Mucosa of gallbladder (tissue), 1 donor: ENCODE results near the gene AEBP1. TPM values are rescaled to one million over a fixed set of nuclear protein-coding genes. Genes with fewer than 3 reads are reported as not detected.
"Not testable (repeated sequence)": the region's sequence is repeated elsewhere in the genome, so short reads cannot be mapped to it uniquely, and the experiment has no call there.

Experiments
- DNase-seq: peaks from one replicate; pipeline ENCODE4 v3.0.0-alpha.2; 2020; ENCODE audit warnings: low spot score
- total RNA-seq: library from RNA; stranded (reverse); gene quantifications from one replicate; pipeline ENCODE4 v1.2.1, GENCODE V29; 2021
- donor health status: DM: no; HTN: no; CAD: no.

Gene AEBP1
- total RNA-seq, 1 donor from 2014 or later, result 107 TPM

DNA sequence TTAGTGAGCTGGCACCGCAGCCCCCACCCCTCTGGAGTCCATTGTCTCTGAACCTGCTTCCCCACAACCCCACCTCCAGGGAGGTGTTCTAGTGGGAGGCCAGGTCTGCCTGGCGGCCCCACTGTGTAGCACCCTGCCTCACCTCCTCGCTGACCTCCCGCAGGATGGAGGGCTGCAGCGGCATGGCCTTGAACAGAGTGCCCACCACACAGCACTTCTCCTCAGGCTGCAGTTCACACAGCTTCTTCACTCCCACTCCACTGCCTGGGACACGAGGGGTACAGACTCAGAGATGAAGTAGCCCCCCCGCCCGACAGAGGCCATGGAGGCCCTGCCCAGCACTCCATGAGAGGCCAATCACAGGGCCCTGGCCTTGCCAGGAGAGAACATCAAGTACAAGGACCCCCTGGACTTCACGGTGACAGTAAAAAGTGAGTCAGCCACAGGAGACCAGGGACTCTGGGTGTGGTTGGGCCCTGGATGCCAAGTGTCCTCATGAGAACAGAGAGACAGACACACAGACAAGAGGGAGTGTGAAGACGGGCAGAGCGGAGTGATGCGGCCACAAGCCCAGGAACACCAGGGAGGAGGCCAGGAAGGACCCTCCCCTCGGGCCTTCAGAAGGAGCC, 13.8 kb downstream of the AEBP1 start:
- no peak for DNase-seq

DNA sequence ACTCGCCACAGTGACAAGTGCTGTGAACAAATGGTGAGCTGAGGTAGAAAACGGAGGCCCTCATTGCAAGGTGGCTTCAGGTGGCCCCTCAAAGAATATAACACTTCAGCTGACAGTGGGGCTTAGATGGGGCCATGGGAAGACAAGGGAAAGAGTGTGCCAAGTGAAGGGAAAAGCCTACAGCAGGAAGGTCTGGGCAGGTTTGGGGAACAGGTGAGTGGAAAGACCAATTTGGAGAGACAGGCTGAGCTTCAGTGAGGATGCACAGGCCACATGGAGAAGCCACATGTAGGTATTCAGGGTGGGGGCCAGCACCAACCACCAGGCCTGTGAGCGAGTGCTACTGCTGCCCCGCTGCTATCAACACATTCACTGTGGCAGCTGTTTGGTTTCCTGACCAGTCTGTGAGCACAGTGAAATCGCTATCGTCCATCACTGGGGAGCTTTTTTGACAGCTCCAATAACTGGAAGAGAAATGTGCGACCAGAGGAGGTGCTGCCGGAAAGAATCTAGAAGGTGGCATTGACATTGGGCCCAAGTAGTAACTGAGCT, 15.8 kb downstream of the AEBP1 start:
- no peak for DNase-seq

GRCh38 chr7:44120395-44120794, 16.2 kb downstream of the AEBP1 start:
- DNase-seq, result no peak

DNA sequence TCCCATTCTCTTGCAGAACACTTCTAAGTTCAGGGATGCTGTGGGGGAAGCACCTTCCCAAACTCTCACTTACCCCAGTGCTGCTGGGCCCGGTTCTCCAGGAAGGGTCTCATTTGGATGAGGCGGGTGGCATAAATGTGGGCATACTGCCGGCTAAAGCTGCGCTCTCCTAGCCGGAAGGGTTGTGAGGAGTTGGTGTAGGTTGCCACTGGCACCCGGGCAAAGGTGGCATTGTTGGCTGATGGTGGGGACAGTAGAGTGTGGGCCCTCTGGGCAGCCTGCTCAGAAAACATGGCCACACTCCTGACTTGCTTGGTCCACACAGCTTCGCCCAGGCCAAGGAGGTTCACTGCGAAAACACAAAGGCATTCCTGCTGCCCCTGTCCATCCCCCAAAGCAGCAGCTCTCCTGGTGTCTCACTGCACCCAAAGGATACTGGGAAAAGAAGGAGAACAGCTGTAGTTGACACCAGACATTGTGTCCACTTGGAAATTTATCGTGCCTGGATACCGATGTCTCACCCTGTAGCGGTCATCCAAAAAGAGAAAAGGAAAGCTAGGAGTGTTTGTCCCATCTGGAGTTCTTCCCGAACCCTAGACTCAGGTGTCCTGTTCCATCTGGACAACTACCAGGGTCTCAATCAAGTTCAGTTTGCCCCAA, 17.7 kb downstream of the AEBP1 start:
- DNase-seq, result no peak

DNA sequence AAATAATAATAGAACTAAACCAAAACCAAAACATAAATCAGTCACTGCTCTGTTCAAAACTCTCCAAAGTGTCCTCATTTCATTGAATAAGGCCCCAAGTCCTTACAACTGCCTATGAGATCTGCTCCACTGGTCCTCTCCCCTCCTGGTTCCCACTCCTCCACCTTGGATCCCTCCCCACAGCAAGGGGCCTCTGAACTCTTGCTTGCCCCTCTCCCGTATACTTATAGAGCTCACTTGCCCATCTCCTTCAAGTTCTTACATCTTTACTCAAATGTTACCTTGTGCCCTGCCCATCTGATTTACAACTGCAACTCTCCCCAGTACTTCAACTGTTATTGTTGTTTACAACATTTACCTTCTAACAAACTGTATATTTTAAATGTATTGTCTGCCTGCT, 18.4 kb downstream of the AEBP1 start:
- DNase-seq, result no peak

DNA sequence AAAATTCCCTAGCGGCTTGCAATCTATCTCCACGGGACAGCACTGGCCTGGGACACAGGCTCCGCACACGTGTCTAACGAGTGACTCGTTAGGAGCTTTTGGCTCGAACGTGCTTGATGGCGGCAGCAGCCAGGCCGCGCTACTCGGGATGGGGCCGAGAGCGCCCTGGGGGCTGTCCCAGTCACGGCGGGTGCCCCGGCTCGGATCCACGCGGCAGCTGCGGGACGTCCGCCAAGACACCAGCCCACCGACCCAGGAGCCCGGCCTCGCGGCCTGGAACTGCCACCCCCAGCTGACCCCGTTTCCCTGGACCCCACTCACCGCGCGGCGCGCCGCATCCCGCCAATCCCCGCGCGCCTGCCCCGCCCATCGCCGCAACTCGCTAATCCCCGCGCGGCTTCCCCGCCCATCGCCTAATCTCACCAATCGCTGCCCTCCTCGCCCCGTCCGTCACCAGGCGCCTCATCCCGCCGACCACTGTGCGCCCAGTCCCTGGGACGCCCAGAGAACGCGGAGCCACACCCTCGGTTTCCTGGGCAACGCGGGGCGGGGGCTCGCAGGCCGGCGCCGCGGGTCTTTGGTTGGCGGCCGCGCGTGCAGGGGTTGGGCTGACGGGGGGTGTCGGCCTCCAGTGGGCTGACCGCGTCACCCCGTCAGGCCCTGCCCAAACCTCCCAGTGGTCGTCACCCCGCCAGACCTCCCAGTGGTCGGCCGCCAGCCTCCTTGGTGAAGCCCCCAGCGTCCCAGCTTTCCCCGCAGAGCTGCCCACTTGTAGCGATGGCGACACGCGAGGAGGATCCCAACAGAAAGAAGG, 19.3 kb downstream of the AEBP1 start, which contains the start of gene POLD2:
Gene POLD2, minus strand, starts transcription at position 359 of the 814 bp plus-strand sequence. CDS start 1,495 bp downstream, outside the sequence.
- peak; percentile 97 for DNase-seq

DNA sequence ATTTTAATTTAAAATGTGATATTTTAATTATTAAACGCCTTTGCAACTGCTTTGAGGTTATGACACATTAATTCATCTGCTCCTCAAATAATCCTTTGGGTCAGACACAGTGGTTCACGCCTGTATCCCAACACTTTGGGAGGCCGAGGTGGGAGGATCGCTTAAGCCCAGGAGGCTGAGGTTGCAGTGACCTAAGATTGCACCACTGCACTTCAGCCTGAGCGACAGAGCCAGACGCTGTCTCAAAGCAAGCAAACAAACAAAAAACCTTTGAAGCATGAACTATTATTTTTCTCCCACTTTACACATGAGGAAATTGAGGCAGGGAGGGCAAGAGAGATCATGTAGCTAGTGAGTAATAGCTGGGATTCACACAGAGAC, 20.7 kb downstream of the AEBP1 start:
- DNase-seq, result no peak

- DNase-seq, result not testable (repeated sequence)
Observed at GRCh38 chr7:44126574-44126973, 22.4 kb downstream of the AEBP1 start.

DNA sequence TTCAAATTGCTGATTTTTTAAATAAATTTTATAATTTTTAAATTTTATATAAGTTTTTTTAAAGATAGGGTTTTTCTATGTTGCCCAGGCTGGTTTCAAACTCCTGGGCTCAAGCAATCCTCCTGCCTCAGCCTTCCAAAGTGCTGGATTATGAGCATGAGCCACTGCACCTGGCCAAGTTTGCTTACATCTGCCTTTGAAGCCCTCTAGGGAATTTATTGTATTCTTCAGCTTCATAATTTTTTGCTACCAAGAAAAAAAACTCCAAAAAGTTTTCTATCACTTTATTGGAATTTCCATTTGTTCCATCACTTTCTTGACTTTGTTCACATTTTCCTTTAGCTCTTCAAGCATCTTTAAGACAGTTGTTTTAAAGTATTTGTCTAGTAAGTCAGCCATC, 23.0 kb downstream of the AEBP1 start:
- DNase-seq, result no peak

DNA sequence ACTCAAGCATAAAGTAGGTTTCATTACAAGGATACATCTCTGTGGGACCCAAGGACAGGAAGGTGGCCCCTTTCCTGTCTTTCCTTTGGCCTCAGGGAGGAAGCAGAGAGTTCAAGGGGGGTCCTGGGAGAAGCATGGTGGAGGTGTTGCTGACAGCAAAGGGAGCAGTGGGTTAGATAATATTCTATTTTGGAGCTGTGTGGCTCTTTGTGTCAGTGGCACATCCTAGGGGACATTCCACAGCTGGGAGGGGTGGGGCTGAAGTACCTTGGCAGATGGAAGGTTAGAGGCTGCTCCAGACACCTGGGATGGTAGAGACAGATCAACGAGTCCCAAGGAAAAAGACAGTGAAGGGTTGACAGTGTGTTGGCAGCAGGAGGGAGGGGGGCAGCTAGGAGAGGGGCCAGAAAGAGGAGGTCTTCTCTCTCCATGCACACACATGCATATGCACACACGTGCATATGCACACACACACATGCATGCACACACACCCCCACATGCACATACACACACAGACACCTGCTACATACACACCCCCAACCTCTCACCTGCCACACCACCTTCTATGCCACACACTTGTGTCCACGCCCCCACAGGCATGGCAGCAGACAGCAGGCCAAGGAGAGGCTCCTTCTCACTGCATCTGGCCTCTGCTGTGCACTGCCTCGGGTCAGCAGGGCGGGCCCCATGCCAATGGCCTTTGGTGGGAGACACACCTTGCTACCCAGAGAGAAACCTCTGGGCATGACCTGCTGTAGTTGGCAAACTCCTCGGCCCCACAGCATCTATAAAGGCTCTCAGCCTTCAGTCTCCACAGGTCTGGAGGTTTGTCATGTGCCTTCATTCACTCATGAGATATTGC, 24.8 kb downstream of the AEBP1 start:
- DNase-seq, result no peak

DNA sequence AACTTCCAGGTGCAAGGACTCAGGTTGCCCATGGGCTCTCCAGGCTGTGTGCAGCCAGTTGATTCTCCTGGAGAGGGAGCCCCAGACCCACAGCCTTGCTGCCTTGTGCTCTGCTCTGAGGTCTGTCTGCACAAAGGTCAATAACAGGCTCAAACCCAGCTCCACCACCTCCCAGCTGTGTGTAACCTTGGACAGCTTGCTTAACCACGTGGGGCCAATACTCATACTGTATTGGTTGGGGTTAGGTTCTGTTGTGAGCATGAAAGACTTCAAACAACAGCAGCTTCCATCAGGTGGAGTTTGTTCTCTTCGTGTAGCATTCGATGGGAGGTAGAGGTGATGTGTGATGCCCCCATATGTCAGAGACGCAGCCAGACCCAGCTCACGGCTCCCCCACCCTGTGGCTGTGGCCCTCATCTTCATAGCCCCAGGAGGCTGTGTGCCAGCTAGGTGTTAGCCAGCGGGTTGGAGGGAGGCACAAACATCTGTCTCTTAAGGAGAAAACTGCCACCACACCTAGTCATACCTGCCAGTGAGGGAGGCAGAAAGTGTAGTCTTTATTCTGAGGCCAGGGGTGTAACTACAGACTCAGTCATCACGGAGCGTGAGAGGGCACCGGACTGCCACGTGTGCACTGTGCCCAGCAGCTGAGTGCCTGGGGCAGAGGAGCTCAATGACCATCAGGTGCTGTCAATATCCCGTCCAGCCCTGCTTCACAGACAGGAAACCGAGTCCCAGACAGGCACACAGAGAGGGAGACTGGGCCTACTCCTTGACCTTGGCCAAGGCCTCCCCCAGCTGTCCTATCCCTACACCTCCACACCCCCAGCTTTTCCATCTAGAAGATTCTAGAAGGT, 27.3 kb downstream of the AEBP1 start:
- no peak for DNase-seq

DNA sequence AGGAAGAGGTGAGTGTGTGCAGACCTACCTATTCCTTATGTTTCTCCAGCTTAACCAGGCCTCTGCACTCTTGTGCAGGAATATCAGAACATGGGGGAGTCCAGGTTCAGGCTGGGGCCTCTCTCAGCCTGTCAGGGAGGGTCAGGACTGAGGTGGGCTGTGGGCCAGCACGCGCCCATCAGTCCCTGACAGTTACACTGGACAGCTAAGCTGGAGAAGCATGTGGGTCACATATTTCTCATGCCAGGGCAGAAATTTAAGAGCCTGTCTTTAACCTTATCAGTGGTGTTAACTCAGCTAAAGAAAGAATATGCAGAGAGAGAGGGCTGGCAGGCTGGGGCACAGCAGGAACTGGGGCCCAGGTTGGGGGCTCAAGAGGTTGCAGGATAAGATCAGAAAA, 27.9 kb downstream of the AEBP1 start:
- DNase-seq, result no peak

- DNase-seq, result no peak
Observed at GRCh38 chr7:44133295-44133694, 29.1 kb downstream of the AEBP1 start.

DNA sequence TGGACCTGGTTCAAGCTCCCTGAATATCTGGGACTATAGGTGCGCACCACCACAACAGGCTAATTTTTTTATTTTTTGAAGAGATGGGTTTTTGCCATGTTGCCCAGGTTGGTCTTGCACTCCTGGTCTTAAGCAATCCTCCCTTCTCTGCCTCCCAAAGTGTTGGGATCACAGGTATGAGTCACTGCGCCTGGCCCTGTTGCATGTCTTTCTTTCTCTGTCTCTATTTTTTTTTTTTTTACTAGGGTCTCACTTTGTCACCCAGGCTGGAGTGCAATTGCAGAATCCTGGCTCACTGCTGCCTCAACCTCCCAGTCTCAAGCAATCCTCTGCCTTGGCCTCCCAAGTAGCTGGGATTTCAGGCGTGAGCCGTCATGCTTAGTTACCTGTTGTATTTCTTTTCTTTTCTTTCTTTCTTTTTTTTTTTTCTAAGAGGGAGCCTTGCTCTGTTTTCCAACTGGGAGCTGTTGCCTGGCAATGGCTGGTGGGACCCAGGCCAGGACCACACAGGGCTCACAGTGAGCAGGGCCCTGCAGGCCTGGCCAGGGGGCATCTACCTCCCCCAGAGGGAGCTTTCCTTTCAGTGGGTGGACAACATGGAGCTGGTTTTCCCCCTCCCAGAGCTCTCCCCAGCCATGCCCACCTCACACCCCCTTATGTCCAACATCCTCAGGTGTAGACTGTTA, 30.9 kb downstream of the AEBP1 start:
- no peak for DNase-seq

GRCh38 chr7:44136731-44137130, 32.6 kb downstream of the AEBP1 start:
- no peak for DNase-seq

DNA sequence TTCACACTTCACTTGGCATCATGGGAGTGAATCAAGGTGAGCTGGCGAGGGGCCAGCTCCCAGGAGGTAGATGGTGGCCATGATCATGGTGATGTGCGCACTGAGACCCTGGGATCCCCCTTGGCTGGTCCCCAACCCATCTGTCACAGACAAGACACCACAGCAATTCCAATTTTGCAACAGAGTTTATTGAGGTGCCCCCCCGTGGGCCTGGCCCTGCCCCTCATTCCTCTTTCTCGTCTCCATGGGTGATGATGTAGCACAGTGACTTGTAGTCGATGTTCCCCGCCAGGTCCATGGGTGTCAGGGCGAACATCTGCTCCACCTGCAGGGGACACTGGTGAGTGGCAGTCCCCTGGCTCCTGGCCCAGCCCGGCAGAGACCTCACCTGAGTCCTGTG, 34.6 kb downstream of the AEBP1 start:
- DNase-seq, result no peak

DNA sequence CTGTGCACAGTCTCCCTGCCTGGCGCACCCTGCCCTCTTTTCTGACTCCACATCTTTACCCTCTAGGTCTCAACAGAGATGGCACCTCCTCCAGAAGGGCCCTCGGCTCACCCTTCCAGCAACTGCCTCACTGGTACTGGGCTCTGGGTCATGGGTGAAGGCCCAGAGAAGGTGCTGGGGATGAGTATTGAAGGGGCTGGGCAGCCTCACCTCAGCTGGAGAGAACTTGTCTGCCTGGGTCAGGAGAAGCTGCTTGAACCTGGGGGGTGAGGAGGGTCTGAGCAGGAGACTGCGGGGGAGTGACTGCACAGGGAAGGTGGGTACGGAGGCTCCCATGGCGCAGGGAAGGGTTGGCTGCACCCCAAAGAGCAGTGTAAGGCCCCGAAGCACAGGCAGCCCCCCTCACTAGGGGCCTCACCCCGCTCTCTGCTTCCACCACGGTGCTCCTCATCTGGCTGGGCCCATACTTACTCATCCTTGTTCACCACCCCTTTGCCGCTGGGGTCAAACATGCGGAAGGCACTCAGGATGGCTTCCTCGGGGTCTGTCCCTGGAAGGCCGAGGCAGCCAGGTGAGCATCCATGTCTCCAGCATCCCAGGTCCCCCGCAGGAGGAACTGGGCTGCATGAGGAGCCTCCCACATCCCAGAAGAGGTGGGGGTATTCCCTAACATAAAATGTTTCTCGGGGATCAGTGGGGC, 35.3 kb downstream of the AEBP1 start:
- DNase-seq, result no peak

DNA sequence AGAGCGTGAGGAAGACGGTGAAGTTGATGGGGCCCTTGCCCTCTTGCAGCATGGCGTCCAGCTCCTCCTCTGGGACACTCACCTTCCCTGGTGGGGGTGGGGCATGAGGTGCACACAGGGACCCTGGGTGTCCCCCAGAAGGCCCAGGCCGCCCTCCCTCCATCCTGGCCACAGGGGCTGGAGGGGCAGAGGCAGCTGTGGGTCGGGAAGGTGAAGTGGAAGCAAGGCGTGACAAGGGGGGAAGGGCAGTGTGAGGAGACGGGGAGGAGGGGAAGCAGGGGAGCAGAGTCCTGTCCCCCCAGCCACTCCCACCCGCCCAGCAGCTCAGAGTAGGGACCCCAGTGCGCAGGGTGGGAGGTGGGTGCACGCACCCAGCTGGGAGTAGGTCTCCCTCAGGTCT, 36.2 kb downstream of the AEBP1 start:
- no peak for DNase-seq

- no peak for DNase-seq
Observed at GRCh38 chr7:44141221-44141850, 37.2 kb downstream of the AEBP1 start, which contains the start of gene MYL7. MYL7 (minus strand) TSS chr7:44141332; CDS start chr7:44141305, 27 bp downstream.
